Large intestine (tissue), 1 donor: ENCODE data around the gene PRIMPOL. TPM values are rescaled to one million over a fixed set of nuclear protein-coding genes. Genes with fewer than 3 reads are reported as not detected.

Experiments used
- polyA plus RNA-seq: library from polyadenylated mRNA; unstranded; fragments of 120-200 nt; gene quantifications from one replicate; pipeline ENCODE4 v1.2.1, GENCODE V29; 2013

Gene PRIMPOL
- polyA plus RNA-seq, 1 donor: 23.8 TPM

Other genes with a start within 250 kb of the PRIMPOL start
- 38.8 TPM for gene IRF2, start 175.2 kb upstream of the PRIMPOL start, polyA plus RNA-seq
- gene CASP3, start 291 bp upstream of the PRIMPOL start, polyA plus RNA-seq: 53.4 TPM
- gene CENPU, start 84.4 kb downstream of the PRIMPOL start, polyA plus RNA-seq: 13.9 TPM
- gene ACSL1, start 176.2 kb downstream of the PRIMPOL start, polyA plus RNA-seq: 13.8 TPM